ENCODE results near the gene NRP1. TPM values are rescaled to one million over a fixed set of nuclear protein-coding genes. Genes with fewer than 3 reads are reported as not detected.

Gene NRP1
- 153 and 165 TPM in 2 replicates for total RNA-seq

DNA sequence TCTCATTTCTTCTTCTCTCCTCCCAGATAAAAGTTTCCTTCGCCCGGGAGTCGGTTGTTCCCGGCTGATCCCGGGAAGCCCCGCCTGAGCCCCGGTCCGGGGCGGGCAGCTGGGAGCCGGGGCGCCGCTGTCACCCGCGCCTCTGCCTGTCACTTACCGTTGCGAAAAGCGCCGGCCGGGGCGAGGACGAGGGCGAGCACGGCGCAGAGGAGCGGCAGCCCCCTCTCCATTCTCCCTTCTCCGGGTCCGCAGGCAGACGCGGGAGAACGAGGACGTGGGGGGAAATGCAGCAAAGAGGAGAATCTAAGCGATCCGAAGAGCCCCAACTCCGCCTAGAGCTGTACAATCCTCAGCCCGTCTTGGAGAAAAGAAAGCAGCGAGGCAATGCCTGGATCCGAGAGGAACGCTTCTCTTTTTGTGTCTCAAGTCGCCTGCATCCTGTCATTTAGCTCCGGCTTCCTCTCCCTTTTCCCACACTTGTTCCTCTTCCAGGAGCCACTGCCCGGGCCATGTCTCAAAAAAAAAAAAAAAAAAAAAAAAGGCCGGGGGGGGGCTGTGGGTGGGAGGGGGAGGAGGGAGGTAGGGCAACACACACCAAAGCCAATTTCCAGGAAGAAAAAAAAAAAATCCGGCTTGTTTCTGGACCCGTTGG lies at the start of gene NRP1:
TSS of gene NRP1 (minus strand) at position 515 of the 652 bp plus-strand sequence. CDS start at position 230, 285 bp downstream.

